HUES48 (cell line): ENCODE results near the gene SCGB3A1.
A peak's percentile ranks its signal among the peaks of the same experiment; 100 is the strongest.

ENCODE experiments used
- H3K27ac ChIP-seq: one replicate; pipeline ENCODE4 v1.7.0; 2013; ENCODE audit warnings: low read depth, low read length, inconsistent platforms
- H3K27me3 ChIP-seq: 2 replicates; pipeline ENCODE4 v1.6.1; 2013; ENCODE audit warnings: mild to moderate bottlenecking, low read length; ENCODE audit not compliant: control insufficient read depth, insufficient read depth
- H3K36me3 ChIP-seq: 2 replicates; pipeline ENCODE4 v1.6.1; 2013; ENCODE audit warnings: low read length; ENCODE audit not compliant: control insufficient read depth, insufficient read depth
- H3K4me1 ChIP-seq: 2 replicates; pipeline ENCODE4 v1.6.1; 2013; ENCODE audit warnings: mild to moderate bottlenecking, low read length; ENCODE audit not compliant: control insufficient read depth, insufficient read depth
- H3K4me3 ChIP-seq: 2 replicates; pipeline ENCODE4 v1.5.1; 2013; ENCODE audit warnings: mild to moderate bottlenecking, low read depth, low read length
- H3K9ac ChIP-seq: 2 replicates; pipeline ENCODE4 v1.6.1; 2013; ENCODE audit warnings: mild to moderate bottlenecking, low read depth, low read length, moderate library complexity
- H3K9me3 ChIP-seq: 2 replicates; pipeline ENCODE4 v1.6.1; 2013; ENCODE audit warnings: low read length; ENCODE audit not compliant: control insufficient read depth, insufficient read depth

SCGB3A1 gene

DNA sequence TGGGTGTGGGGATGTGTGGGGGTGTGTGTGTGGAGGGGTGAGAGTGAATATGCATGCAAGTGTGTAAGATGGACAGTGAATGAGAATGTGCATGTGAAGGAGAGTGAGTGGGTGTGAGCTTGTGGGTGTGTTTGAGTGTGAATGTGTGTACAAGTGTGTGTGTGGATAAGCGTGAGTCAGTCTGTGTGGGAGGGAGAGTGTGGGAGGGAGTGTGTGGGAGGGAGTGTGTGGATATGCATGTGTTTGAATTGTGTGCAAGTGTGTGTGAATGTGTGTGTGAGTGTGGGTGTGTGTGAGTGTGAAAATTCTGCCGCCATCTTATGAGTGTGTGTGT lies 3.7 kb upstream of the SCGB3A1 start:
- no peak overlapping the region for H3K4me3 ChIP-seq
- H3K27me3 ChIP-seq, result peaks cover 39% of the 10 kb centered on the region
- H3K9me3 ChIP-seq, result no peaks in the 10 kb centered on the region
- H3K36me3 ChIP-seq, result no peaks in the 10 kb centered on the region
- no peak overlapping the region for H3K27ac ChIP-seq
- H3K9ac ChIP-seq, result no peak overlapping the region
- H3K4me1 ChIP-seq, result no peaks in the 10 kb centered on the region

DNA sequence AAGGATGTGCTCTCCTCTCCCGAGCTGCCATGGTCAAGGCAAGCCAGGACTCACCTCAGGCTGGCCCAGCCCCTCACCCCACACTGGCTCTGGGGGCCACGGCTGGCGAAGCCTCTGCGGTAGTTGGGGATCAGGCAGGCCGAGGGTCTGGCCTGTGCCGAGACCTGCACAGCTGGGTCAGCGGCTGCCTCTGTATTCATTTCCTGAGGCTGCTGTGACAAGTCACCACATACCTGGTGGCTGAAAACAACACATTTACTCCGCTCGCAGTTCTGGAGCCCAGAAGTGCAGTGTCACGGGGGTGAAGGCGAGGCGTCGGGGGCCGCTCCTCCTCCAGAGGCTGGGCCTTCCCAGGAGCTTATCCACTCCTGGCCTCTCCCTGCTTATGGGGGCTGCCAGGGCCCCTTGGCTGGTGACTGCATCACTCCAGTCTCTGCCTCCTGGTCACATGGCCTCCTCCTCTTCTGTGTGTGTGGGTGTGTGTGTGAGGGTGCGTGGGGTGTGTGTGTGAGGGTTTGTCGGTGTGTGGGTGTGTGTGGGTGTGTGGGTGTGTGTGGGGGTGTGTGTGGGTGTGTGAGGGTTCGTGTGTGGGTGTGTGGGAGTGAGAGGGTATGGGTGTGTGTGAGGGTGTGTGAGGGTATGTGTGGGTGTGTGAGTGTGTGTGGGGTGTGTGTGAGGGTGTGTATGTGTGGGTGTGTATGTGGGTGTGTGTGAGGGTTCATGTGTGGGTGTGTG lies 3.2 kb upstream of the SCGB3A1 start:
- Histone ChIP-seq H3K4me3 (no peak overlapping the region), H3K27me3 (peaks cover 44% of the 10 kb centered on the region), H3K27ac (no peak overlapping the region), H3K9me3 (no peaks in the 10 kb centered on the region), H3K36me3 (no peaks in the 10 kb centered on the region), H3K4me1 (no peaks in the 10 kb centered on the region), H3K9ac (no peak overlapping the region)

DNA sequence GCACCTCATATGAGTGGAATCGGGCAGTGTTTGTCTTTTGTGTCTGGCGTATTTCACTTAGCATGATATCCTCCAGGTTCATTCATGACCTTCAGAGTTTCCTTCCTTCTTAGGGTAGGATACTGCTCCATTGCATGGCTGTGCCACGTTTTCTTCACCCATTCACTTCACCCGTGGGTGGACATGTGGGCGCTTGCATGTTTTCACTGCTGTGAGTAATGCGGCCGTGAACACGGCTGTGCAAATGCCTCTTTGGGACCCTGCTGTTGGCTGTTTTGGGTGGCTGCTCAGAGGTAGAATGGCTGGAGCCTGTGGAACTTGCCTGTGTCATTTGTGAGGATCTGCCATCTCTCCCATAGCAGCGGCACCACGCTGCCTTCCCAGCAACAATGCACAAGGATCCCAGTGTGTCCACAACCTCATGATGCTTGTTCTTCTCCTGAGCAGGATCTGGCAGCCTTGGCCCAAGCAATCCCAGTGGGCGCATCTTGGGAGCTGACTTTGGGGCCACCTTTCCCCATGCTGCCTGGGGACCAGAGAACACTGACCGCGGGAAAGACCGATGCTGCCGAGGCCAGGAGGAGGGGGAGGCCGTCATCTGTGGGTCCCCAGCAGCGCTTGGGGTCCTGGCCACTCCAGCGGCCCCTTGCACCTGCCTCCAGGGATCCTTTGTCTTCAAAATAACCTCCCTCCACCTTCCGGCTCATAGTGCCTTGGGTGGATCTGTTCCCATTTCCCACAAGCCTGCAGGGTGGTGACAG lies 2.3 kb upstream of the SCGB3A1 start:
- no peaks in the 10 kb centered on the region for H3K4me1 ChIP-seq
- H3K4me3 ChIP-seq, result no peak overlapping the region
- H3K27me3 ChIP-seq, result peaks cover 51% of the 10 kb centered on the region
- no peak overlapping the region for H3K27ac ChIP-seq
- no peaks in the 10 kb centered on the region for H3K36me3 ChIP-seq
- H3K9ac ChIP-seq, result no peak overlapping the region
- H3K9me3 ChIP-seq, result no peaks in the 10 kb centered on the region

DNA sequence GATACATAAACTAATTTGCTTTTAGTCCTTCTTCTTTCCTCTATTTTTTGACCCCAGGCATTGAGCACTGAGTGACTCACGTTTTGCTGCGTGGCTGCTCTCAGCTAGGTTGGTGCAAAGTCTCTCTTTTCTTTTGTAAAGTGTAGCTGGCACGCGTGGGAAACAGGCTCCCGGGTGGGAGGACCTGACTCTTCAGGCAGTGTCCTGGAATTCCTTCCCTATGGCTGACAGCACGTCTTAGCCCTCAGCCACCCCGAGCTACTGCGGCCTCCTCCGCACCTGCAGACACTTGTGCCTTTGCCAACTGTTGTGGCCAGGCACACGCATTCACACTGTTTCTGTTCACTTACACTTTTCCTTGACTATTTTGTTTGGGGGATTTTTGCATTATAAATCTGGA lies 877 bp upstream of the SCGB3A1 start:
- no peaks in the 10 kb centered on the region for H3K9me3 ChIP-seq
- no peak overlapping the region for H3K27ac ChIP-seq
- peaks cover 62% of the 10 kb centered on the region for H3K27me3 ChIP-seq
- no peaks in the 10 kb centered on the region for H3K4me1 ChIP-seq
- no peaks in the 10 kb centered on the region for H3K36me3 ChIP-seq
- H3K4me3 ChIP-seq, result 0 out of 2 replicates have a peak overlapping the region, but pooled peaks have one; percentile 56
- H3K9ac ChIP-seq, result no peak overlapping the region

DNA sequence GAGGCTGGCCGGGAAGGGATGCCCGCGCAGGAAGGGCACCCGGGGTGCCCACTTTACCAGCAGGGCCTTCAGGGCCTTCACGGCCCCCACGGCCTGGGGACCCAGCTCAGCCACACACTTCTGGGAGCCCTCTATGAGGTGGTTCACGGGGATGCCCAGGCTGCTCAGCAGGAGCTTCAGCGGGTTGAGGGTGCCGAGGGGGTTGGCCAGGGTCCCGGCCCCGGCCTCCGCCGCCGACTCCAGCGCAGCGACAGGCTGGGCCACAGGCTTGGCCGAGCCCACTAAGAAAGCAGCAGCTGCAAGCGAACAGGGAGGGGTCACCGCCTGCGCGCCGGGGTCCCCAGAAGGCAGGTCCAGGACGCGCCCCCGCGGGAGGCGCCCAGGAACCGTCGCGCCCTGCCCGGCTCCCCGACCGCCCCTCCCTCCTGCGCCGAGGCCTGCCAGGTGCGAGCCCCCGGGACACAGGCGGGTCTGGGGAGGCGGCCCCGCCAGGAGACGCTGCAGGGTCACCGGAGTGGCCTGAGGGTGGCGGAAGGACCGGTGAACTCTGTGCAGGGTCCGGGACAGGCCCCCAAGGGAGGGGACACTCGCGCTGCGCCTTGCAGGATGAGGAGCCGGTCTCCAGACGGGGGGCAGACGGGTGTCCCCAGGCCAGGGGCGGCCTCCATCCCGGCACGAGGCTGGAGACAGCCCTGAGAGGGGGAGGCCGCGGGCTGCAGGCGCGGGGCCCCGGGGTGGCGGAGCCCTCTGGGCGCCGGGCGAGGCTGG lies 572 bp downstream of the SCGB3A1 start:
- Histone ChIP-seq H3K36me3 (no peaks in the 10 kb centered on the region), H3K4me3 (peak overlapping the region; percentile 56), H3K27ac (no peak overlapping the region), H3K9ac (no peak overlapping the region), H3K27me3 (peaks cover 62% of the 10 kb centered on the region), H3K4me1 (no peaks in the 10 kb centered on the region), H3K9me3 (no peaks in the 10 kb centered on the region)

DNA sequence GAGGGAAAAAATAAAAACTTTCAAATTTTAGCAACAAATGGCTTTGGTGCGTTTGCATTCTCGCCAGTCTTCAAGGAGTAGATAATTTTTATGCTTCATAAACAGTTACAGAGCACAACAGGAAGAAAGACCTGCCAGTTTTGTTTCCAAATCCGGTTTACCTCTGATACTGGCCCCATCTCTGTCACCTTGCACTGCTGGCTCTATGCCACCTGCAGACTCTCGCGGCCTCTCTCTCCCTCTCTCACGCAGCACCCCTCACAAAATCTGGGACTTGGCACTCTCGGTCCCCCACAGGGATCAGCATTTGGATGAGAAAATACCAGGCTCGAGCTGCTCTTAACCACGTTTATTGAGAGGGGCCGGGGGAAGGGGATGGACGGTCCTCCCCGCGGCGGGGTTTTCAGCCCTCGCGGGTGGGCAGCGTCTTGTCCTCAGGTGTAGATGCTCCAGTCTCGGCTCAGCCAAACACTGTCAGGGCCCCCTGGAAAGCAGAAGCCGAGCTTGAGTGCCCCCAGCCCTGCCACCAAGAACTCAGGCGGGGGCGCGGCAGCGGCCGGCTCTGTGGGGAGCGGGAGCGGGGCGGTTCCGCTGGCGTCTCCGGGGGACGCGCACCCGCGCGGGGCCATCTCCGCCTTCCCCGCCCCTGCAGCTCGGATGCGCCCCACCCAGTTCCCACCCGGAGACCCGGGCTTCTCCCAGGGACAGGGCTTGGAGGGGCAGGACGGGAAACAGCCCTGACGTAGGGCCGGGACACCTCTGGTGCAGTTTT lies 1.3 kb downstream of the SCGB3A1 start:
- Histone ChIP-seq H3K9me3 (no peaks in the 10 kb centered on the region), H3K4me1 (no peaks in the 10 kb centered on the region), H3K36me3 (no peaks in the 10 kb centered on the region), H3K9ac (no peak overlapping the region), H3K27ac (no peak overlapping the region), H3K27me3 (peaks cover 62% of the 10 kb centered on the region), H3K4me3 (peak overlapping the region; percentile 56)

DNA sequence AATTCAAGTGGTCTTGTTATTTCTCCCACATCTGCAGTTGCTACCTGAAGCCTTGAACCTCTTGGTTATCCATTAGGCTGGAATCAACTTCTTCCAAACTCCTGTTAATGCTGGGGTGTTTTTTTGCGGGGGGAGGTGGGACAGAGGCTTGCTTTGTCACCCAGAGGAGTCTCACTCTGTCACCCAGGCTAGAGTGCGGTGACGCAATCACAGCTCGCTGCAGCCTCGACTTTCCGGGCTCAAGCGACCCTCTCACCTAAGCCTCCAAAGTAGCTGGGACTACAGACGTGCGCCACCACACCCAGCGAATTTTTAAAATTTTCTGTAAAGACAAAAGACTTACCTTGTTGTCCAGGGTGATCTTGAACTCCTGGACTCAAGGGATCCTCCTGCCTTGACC lies 4.4 kb downstream of the SCGB3A1 start:
- no peaks in the 10 kb centered on the region for H3K36me3 ChIP-seq
- no peak overlapping the region for H3K27ac ChIP-seq
- H3K9me3 ChIP-seq, result no peaks in the 10 kb centered on the region
- peaks cover 42% of the 10 kb centered on the region for H3K27me3 ChIP-seq
- no peak overlapping the region for H3K9ac ChIP-seq
- no peak overlapping the region for H3K4me3 ChIP-seq
- H3K4me1 ChIP-seq, result no peaks in the 10 kb centered on the region

DNA sequence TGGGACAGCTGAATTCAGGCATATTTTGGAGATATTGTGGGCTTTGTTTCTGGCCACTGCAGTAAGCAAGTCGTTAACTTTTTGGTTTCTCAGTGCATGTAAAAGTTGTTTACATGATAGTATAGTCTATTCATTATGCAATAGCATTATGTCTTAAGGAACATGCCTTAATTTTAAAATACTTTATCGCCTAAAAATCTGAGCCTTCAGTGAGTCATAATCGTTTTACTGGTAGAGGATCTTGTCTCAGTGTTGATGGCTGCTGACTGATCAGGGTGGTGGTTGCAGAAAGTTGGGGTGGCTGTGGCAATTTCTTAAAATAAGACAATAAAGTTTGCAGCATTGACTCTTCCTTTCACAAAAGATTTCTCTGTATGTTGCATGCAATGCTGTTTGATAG lies 5.1 kb downstream of the SCGB3A1 start:
- Histone ChIP-seq H3K27me3 (peaks cover 35% of the 10 kb centered on the region), H3K36me3 (no peaks in the 10 kb centered on the region), H3K4me3 (no peak overlapping the region), H3K9me3 (no peaks in the 10 kb centered on the region), H3K4me1 (no peaks in the 10 kb centered on the region), H3K9ac (no peak overlapping the region), H3K27ac (no peak overlapping the region)

DNA sequence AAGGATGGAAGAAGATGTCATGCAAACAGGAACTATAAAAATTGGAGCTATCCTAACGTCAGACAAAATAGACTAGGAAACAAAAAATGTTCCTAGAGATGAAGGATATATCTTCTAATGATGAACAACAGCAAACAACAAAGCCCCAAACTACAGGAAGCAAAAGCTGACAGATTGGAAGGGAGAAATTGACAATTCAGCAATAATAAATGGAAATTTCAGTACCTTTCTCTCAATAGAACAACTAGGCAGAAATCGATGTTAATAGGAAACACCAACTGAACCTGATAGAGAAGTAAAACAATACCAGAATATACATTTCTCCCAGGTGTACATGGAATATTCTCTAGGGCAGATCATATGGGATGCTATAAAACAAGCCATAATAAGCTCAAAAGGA lies 7.6 kb downstream of the SCGB3A1 start:
- Histone ChIP-seq H3K27ac (no peak overlapping the region), H3K36me3 (no peaks in the 10 kb centered on the region), H3K4me1 (no peaks in the 10 kb centered on the region), H3K4me3 (no peak overlapping the region), H3K27me3 (peaks cover 12% of the 10 kb centered on the region), H3K9me3 (no peaks in the 10 kb centered on the region), H3K9ac (no peak overlapping the region)

DNA sequence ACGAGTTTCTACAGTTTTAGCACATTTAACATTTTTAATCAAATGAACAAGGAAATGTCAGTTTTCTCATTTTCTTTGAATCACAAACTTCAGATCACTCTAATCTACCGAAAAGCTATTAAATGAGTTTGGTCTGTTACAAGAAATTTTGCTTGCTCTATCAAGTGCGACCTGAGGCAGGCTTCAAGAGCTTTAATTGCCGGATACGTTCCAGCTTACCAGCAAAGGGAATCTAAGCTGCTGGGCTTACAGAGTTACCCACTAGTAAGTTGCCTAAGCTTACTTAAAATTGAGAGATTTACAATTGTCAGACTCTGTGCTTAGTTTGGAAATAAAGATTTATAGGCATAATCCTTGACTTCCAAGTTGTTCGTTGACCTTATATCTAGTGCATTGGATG lies 10.6 kb downstream of the SCGB3A1 start:
- Histone ChIP-seq H3K36me3 (peaks cover 20% of the 10 kb centered on the region), H3K9me3 (no peaks in the 10 kb centered on the region), H3K9ac (no peak overlapping the region), H3K27ac (no peak overlapping the region), H3K4me3 (no peak overlapping the region), H3K27me3 (no peaks in the 10 kb centered on the region), H3K4me1 (no peaks in the 10 kb centered on the region)
